ENCODE measurements around the gene LBHD2. TPM values are rescaled to one million over a fixed set of nuclear protein-coding genes. Genes with fewer than 3 reads are reported as not detected.

The LBHD2 gene
- total RNA-seq, 1 donor from 2014 or later, result not detected

DNA sequence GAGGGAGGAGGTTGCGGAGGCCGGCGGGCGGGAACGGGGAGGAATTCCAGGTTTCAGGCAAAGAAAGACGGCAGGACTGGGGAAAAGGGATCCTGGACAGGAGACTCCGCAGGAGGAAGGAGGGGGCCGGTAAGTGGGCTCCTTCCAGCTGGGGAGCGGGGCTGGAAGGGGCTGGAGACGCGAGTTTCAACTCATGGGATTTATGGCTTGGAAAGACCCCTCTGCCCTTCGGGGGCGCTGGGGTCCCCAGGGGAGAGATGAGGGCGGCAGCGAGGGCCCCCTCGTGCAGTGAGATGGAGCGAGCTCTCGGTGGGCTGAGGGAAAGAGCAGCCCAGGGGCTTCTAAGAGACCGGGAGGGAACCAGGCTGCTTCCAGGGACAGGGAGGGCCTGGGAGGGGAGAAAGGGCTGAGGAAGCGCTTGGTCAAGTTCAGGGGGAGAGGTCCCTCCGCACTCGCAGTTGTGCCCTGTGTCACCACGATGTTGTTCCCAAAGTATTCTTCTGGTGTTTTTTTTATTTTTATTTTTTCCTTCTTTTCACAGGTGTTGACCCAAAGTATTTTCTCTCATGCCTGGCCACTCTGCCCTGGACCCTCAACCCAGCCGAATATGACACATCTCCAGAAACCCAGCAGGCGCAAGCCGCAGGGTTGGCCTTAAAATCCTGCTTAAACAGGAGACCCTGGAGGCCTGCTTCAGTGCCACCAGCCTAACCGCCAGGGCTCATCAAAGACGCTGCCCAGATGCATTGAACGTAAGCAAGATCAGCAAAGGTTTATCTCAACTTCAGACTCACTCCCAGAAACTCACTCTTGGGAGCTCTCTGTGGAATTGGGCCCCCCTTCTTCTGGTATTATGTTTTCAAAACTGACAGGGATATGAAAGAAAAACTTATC, 55.4 kb downstream of the LBHD2 start:
- Mint-ChIP-seq H3K27ac (ENCODE audit: unreplicated experiment) (no peak overlapping the region), H3K4me3 (ENCODE audit: unreplicated experiment) (no peak overlapping the region), H3K27me3 (ENCODE audit: low read depth, unreplicated experiment) (peaks cover 40% of the 10 kb centered on the region), H3K9me3 (ENCODE audit: unreplicated experiment) (no peaks in the 10 kb centered on the region), H3K36me3 (ENCODE audit: low read depth, unreplicated experiment) (peaks cover 6% of the 10 kb centered on the region), H3K4me1 (ENCODE audit: low read depth, unreplicated experiment) (peaks cover 15% of the 10 kb centered on the region)
- DNase-seq (ENCODE audit: low read depth) (no peak), FAIRE-seq (no peak)
- peaks cover 5% of the 10 kb centered on the region for H4K20me1 ChIP-seq (ENCODE audit: insufficient read depth, low read length)
- H3K27ac ChIP-seq (ENCODE audit: low read depth, low read length), result no peak overlapping the region
- H3K4me1 ChIP-seq (ENCODE audit: insufficient read depth, low read length), result peaks cover 8% of the 10 kb centered on the region
- H2AFZ ChIP-seq (ENCODE audit: low read depth, low read length), result peak overlapping the region; percentile 26
- H3K27me3 ChIP-seq (ENCODE audit: insufficient read depth, low read length), result peaks cover 33% of the 10 kb centered on the region
- no peak overlapping the region for H3K9ac ChIP-seq (ENCODE audit: low read length)
- no peaks in the 10 kb centered on the region for H3K79me2 ChIP-seq (ENCODE audit: insufficient read depth, low read length)
- no peaks in the 10 kb centered on the region for H3K9me3 ChIP-seq (ENCODE audit: insufficient read depth, low read depth, low read length)
- H3K4me2 ChIP-seq (ENCODE audit: low read length), result peak overlapping the region; percentile 46
- H3K36me3 ChIP-seq (ENCODE audit: insufficient read depth, low read length), result no peaks in the 10 kb centered on the region
- TF ChIP-seq EZH2 (IDR thresholded peaks at IDR 0.05; ENCODE audit: insufficient read depth, low read length) (no peak), CTCF (IDR thresholded peaks at IDR 0.05; ENCODE audit: insufficient read depth, low read depth, low read length) (no peak)
- no peak overlapping the region for H3K4me3 ChIP-seq (ENCODE audit: insufficient read depth, low read depth, low read length)

Other genes with a start within 250 kb of the LBHD2 start
- gene AMN, start 161.5 kb upstream of the LBHD2 start, total RNA-seq, result 2.0 and 3.4 TPM in 2 replicates
- gene CDC42BPB, start 26.7 kb upstream of the LBHD2 start, total RNA-seq, result 116 and 119 TPM in 2 replicates
- gene EXOC3L4, start 10.5 kb downstream of the LBHD2 start, total RNA-seq, result not detected in 2 replicates
- gene TNFAIP2, start 39.3 kb downstream of the LBHD2 start, total RNA-seq, result 24.9 and 29.5 TPM in 2 replicates

All from astrocyte (in vitro differentiated cells and primary cell).